ENCODE measurements around the gene ALOX5AP. TPM values are rescaled to one million over a fixed set of nuclear protein-coding genes. Genes with fewer than 3 reads are reported as not detected.

ALOX5AP gene
- total RNA-seq, 1 donor from 2014 or later = 3.1 TPM

GRCh38 chr13:30714629-30715371, 20.5 kb upstream of the ALOX5AP start:
- no peak for ATAC-seq

DNA sequence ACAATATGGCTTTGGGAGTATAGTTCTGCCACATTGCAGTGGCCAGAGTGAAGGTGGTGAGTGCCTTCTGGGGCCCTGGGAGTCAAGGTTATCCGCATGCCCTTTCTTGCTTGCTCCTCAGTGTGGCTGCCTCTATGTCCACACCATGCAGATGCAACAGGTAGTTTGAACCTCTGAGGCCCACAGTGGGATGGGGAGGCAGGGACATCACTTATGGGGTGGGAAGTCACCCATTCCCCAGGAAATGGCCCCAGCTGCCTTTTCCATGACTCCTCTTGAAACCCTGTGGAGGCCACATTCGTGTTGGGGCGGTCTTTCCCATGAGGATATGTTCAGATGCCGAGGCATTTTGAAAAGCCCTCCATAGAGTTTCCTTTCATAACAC, 20.0 kb upstream of the ALOX5AP start:
- no peak for ATAC-seq

GRCh38 chr13:30715837-30716236, 19.5 kb upstream of the ALOX5AP start:
- no peak for ATAC-seq

DNA sequence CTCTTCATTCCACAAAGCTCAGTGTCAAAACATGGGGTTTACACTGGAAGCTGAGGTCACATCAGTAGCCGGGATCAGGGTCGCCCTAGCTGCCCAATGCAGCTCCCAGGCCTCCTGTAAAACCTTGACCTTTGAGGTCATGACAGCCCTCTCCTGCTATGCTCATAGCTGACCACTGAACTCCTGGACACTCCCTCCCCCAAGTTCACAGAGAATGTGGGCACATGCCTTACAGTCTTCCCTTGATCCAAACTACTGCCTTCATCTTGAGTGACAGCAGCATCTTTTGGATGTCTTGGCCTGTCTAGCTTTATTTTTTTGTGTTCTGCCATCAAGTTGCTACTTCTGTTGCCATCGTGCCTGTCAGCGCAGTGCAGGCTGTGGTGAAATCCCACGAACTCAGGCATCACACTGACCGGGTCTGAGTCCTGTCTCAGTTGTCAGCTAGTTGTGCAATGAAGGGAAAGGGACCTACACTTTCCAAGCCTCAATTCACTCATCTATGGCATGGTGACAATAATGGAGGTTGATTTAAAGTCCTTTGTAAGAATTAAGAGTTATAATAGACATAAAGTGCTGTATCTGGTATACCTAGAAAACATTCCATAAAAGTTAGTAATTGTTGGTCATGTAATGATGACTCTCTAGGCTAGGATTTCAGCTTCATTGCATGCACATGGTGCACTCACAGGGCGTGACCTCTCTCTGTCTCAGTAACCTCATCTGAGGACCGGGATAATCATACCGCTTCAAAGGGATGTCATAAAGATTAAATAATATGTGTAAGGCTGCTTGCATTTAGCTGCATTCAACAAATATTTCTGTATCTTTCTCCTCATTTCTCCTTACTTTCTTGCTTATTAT, 16.4 kb upstream of the ALOX5AP start:
- peak; percentile 82 for ATAC-seq

GRCh38 chr13:30719525-30719914, 15.8 kb upstream of the ALOX5AP start:
- ATAC-seq = no peak

DNA sequence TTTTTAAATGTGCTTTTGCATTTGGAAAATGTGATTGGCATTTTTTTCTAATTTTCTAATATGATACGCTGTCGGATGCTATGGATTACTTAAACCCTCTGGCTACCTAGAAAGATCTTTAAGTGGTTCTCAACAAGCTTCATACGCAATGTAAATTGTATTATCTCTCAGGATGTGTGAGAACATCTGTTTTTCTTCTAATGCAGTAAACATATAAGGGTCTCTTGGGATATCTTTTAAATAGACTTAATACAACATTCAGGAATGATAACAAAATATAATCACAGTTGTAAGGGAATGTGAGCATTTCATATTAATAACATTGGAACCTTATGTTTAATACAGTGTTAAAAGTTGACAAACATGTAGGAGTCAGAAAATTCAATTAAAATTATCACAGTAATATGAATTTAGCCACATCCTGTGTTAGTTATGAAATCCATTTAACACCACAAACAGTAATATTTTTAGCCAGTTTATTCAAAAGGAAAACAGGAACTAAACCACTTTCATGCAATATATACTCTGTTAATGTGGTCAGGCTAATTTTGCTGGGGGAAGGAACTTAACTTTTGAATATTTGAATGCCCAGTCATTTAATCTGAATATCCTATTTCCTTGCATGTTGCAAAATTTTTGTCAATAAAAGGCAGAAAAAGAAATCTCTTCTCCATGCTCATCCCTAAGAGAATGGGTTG, 15.0 kb upstream of the ALOX5AP start:
- no peak for ATAC-seq

DNA sequence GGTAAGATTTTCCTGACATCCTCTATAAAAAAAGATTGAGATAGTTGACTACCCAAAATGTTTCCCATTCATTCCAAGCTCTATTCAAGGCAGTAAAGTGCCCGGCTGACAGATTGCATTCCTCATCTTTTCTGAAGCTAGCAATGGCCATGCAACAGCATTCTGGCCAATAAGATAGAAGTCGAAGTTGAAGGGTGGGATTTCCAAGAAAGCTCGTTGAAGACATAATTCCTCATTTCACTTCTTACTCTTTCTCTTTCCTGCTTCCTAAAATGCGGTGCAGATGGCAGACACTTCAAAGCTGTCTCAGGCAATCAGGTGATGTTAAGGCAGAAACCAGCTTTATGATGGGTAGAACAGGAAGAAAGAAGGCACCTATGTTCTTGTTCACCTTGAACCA, 13.4 kb upstream of the ALOX5AP start:
- ATAC-seq = no peak

DNA sequence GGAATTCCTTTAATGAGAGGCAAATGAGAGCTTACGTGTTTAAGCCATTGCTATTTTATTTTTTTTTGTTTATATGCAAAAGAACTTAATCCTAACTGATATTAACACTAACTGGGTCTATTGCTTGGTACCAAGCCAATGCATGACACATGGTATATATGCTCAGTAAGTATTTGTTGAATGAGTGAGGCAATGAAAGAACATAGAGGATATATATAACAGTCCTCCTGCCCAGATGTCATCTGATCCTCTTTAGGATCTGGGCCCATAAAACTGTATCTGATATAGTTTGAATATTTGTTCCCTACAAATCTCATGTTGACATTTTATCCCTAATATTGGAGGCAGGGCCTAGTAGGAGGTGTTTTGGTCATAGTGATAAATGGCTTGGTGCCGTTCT, 13.0 kb upstream of the ALOX5AP start:
- no peak for ATAC-seq

DNA sequence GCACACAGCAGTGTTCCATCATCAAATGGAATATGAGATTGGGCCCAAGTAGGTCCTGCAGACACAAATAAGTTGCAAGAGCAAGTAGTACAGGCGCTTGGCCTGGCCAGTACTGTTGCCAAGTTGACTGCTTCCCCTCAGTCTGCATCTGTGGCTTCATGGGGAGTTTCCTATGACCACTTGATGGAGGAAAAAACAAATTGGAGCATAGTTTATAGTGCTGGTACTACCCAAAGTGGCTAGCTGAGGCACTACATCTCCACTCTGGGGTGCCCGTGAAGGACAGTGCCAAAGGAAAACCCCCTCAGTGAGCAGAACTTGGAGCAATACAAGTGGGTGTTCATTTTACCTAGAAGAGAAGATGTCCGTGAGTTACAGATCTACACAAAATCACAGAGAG, 10.6 kb upstream of the ALOX5AP start:
- no peak for ATAC-seq

- ATAC-seq = no peak
Observed at GRCh38 chr13:30725326-30726085, 9.8 kb upstream of the ALOX5AP start.

- ATAC-seq = no peak
Observed at GRCh38 chr13:30726192-30726591, 9.2 kb upstream of the ALOX5AP start.

DNA sequence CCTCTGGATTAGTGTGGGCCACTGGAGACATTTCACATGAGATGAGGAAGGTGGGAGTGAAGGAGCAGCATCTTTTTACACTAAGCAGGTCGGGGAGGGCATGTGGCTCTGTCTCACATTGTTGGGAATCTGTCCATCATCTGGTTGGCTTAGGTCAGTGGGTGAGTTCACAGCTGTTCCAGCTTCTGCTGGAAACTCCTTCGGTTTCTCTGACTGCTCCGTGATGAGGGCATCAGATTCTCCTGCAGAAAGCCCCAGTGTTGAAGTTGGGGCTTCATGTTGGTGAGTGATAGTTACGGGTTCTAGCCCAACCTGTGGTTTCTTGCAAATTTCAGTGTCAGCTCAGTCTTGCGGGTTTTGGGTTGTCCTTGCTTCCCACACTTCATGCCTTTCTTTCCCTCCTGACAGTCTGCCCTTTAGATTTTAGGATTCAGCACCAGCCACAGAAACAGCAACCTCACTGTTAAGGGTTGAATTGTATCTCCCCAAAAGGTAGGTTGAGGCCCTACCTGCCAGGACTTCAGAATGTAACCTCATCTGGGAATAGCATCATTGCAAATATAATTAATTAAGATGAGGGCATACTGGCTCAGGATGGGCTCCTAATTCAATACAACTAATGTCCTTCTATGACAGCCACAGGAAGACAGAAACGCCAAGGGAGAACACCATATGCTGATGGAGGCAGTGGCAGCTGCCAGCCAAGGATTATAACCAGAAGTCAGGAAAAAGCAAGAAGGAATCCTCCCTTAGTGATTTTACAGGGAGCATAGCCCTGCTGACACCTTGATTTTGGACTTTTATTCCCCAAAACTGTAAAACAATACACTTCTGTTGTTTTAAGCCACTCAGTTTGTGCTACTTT, 7.6 kb upstream of the ALOX5AP start:
- ATAC-seq = no peak

DNA sequence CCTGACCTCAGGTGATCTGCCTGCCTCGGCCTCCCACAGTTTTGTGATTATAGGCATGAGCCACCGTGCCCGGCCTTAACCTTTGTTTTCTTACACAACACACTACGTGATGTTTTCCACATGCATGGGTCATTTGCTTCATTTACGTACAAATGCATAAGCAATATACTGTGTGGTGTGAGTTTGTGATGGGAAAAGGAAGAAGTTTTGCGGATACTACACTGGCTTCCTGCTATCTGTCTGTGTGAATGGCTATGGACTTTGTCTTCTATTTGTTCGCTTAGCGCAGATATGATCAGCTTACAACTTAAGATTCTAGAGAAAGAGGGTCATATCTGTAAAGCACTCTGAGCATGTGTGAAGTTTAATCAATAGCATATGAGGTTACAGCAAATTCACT, 5.5 kb upstream of the ALOX5AP start:
- no peak for ATAC-seq

DNA sequence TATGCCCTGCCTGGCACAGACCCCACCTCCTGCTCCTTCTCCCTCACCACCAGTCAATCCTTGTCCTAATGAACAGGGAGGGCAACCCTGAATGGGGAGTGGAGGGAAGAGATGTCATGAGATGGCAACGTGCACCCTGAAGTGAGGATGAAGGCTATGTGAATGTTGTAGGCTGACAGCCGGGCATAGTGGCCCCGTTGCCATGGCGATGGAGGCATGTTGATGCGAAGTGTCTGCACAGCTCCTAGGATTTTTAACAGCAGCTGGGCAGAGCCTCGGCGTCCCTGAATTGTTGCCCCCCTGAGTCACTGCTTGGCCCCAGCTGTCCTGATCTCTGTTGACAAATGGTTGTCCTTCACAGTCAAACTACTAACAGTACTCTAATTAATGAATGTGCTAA, 4.8 kb upstream of the ALOX5AP start:
- no peak for ATAC-seq

DNA sequence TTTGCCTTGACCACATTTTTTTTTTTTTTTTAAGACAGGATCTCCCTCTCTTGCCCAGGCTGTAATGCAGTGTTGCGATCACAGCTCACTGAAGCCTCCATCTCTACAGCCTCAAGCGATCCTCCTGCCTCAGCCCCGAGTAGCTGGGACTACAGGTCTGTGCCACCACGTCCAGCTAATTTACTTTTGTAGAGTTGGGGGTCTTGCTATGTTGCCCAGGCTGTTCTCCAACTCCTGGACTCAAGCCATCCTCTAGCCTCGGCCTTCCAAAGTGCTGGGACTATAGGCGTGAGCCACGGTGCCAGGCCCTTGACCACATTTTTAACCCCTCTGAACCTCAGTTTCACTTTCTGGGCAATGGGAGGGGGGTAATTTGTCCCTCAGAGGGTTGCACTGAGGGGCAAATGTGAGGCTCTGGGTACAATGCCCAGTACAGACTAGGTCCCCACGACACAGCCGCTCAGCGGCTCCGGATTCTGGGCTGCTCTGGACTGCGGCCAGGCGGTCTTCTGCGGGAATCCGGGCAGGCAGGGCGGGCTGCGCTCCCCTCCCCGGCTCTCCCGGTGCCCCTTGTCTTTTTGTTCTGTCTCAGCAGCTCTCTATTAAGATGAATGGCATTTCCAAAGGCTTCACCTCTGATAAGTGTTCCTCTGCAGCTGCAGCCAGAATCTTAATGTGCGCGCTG, 3.8 kb upstream of the ALOX5AP start:
- ATAC-seq = no peak

DNA sequence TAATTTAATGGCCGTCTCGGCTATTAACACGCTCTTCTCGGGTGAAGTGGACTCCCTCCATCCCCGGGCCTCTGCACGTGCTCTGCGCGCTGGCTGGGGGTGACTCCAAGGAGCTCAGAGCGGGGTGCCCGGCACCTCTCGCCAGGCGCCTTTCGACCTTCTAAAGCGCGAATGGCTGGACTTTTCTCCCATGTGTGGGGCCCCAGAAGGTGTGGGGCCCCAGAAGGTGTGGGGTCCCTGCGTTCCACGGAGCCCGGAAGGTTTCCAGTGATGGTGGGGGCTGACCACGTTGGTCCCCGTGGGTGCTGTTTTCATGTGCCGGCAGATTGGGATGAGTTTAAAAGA, 3.3 kb upstream of the ALOX5AP start:
- no peak for ATAC-seq

DNA sequence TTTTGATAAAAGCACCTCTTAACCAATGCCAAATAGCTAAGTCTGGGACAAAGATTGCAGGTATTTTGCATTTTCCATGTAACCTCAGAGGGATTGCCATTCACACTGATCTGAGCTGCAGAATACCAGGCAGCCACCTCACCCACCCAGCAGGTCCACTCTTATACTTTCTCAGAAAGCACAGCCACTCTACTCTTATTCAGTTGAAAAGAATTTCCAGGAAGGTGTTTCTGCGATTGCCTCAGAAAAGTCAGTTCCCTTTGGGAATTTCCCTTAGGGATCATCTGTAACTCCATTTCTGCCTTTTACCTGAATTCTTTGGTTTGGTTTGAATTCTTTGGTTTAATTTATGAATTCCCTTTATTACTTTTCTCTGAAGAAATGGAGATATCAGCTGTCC, 904 bp upstream of the ALOX5AP start:
- ATAC-seq = no peak

GRCh38 chr13:30735872-30736175, 481 bp downstream of the ALOX5AP start:
- no peak for ATAC-seq

GRCh38 chr13:30736461-30737320, 1.3 kb downstream of the ALOX5AP start:
- no peak for ATAC-seq
